Hepatocyte (in vitro differentiated cells): ENCODE results near the gene FLRT1.

ENCODE experiments used
- CTCF ChIP-seq: fragments of 200-600 bp; sonication (generic); IDR thresholded peaks from 2 replicates; pipeline ENCODE4 v1.5.1; 2016; ENCODE audit warnings: antibody characterized with exemption, mild to moderate bottlenecking; ENCODE audit not compliant: poor library complexity
- EZH2 ChIP-seq: fragments of 200-600 bp; sonication (generic); IDR thresholded peaks from 2 replicates; pipeline ENCODE4 v1.6.1; 2016; ENCODE audit warnings: antibody characterized with exemption, mild to moderate bottlenecking, borderline replicate concordance
- EZH2phosphoT487 ChIP-seq: fragments of 200-600 bp; sonication (generic); IDR thresholded peaks from one replicate; pipeline ENCODE4 v1.6.1; 2018; ENCODE audit warnings: antibody characterized with exemption, mild to moderate bottlenecking, low read depth, moderate library complexity; ENCODE audit not compliant: unreplicated experiment, severe bottlenecking

DNA sequence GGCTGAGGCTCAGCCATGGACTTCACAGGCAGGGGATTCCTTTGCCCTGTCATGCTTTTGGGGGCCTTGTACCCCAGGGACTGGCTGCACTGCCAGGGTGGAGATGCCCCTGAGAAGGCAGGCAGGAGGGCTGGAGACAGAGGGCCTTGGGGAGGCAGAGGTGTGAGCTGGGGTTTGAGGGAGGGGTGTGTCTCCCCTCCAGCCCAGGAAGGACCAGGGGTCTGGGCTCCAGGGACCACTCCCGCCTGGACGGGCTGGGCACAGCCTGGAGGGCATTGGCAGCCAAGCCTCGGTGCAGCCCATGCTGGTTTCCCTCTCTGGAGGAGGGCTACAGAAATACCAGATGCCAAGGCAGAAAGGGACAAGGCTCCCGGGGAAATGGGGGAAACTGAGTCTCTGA is 30.0 kb upstream of the FLRT1 start:
- TF ChIP-seq CTCF (no peak), EZH2phosphoT487 (no peak), EZH2 (no peak)
